Fibroblast of pulmonary artery (primary cell): ENCODE results near the gene PRKAR2B.

Experiments used
- DNase-seq: peaks from one replicate; pipeline ENCODE4 v3.0.0-alpha.2; 2010; ENCODE audit warnings: low read depth
- H3K4me3 ChIP-seq: replicated peaks from 2 replicates; pipeline ENCODE4 v1.5.1; 2011; ENCODE audit warnings: low read depth, mild to moderate bottlenecking, control low read depth, low read length, moderate library complexity
- CTCF ChIP-seq: IDR thresholded peaks from 2 replicates; pipeline ENCODE4 v1.5.1; 2011; ENCODE audit warnings: mild to moderate bottlenecking, control low read depth, low read length, inconsistent platforms; ENCODE audit errors: missing control alignments

PRKAR2B gene

GRCh38 chr7:107162475-107162874 is 118.0 kb downstream of the PRKAR2B start:
- no peak overlapping the region for H3K4me3 ChIP-seq
- no peak for TF ChIP-seq CTCF
- no peak for DNase-seq

- TF ChIP-seq CTCF = no peak
- DNase-seq = peak; percentile 31
- H3K4me3 ChIP-seq = no peak overlapping the region
Measured at GRCh38 chr7:107164092-107164491, 119.6 kb downstream of the PRKAR2B start.

GRCh38 chr7:107165341-107165740 is 120.8 kb downstream of the PRKAR2B start:
- no peak overlapping the region for H3K4me3 ChIP-seq
- no peak for TF ChIP-seq CTCF
- DNase-seq = no peak

GRCh38 chr7:107166736-107167426 is 122.4 kb downstream of the PRKAR2B start:
- no peak for DNase-seq
- no peak for TF ChIP-seq CTCF
- peak overlapping the region; percentile 58 for H3K4me3 ChIP-seq

GRCh38 chr7:107167483-107168232 is 123.2 kb downstream of the PRKAR2B start:
- peak overlapping the region; percentile 58 for H3K4me3 ChIP-seq
- TF ChIP-seq CTCF = peak; percentile 48
- DNase-seq = peak; percentile 94

GRCh38 chr7:107168233-107169119 is 124.0 kb downstream of the PRKAR2B start, which contains the start of gene HBP1:
Gene HBP1, plus strand, starts transcription at chr7:107169003. Its CDS starts 10,891 bp downstream, at chr7:107179894.
- no peak for TF ChIP-seq CTCF
- DNase-seq = peak; percentile 100
- H3K4me3 ChIP-seq = peak within 1 kb of the TSS; percentile 65
